NCI-H526 treated with DMSO at 0.1 percent for 48 hours (cell line): ENCODE results near the gene DNAJA3.

ENCODE experiments used
- DNase-seq: peaks from one replicate; lab custom pipeline; 2025; lab: John Stamatoyannopoulos, UW

Gene DNAJA3

DNA sequence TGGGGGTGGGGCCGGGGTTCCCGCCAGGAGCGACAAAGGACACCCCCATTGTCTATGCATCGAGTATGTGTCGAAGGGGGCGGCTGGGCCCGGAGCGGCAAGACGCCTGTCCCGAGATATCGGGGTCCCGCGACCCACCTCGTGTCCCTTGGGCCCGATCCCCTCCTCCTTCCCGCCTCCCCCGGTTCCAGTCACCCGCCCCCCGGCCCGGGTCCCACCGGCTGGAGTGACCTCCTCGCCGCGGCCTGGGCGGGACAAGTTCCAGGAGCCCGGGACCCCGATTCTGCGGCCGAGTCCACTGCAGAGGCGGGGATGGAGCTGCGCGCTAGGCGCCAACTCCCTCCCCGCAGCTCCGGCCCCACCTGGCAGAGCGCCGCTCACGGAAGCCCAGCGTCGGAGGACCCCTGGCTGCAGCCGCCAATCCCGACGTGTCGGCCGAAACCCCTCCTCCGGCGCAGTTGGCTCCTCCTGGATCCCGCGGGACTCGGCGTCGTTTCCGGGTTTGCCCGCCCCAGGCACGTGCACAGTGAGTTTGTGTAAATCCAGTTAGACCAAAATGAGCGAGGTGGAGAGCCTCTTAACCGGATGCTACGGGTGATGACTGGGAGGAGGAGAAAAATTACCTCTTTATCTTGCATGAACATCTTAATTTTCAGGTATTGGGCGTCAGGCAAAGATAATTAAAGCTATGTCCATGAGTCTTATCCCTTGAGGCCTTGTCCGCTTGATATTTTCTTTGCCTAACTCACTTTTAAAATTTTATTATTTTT, 48.7 kb downstream of the DNAJA3 start, which contains the start of gene NMRAL1:
NMRAL1 (minus strand) TSS at position 434 of the 770 bp plus-strand sequence. CDS start 493 bp downstream, outside the sequence.
- DNase-seq = peak; percentile 84

DNA sequence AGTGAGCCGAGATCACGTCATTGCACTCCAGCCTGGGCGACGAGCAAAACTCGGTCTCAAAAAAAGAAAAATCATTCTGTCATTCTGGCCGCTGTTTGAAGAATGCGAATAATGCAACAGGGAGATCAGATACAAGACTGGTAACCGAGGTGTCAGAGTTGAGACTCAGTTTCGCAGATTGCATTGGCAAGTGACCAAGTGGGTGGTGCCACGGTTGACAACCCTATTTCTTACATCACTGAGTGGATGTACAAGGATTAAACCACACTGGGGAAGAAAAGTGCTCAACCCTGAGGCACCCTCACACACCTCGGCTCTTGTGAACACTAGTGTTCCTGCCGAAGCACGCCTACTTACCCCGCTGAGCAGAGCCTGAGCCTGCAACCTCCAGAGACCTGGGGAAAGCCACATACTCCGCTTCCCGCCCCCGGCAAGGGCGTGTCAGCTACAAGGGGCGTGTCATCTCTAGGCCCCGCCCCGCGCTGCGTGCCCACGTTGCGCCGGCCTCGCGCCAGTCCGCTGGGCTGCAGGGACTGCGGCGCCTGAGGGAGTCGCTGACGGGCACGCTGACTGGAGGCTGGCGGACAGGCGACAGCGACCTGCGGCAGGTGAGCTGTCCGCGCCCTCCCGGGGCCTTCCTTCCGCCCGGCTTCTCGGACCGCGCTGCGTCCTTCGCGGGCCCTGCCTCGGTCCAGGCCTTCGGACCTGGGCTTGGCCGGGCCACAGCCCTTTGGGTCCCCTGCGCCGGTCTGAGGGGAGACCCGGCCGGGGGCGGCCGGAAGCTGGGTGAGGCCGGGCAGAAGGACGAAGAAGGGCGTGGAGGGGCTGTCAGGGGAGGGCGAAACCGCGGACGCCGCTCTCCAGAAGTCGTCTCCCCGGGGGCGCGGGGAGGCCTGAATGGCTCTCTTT, 50.5 kb downstream of the DNAJA3 start, which contains the start of gene HMOX2:
HMOX2 (plus strand) TSS at position 519 of the 909 bp plus-strand sequence. CDS start 29,127 bp downstream, outside the sequence.
- DNase-seq = peak; percentile 59

- no peak for DNase-seq
Measured at GRCh38 chr16:4477966-4478365, 52.3 kb downstream of the DNAJA3 start.

GRCh38 chr16:4481526-4481925, 55.9 kb downstream of the DNAJA3 start:
- no peak for DNase-seq

- DNase-seq = no peak
Measured at GRCh38 chr16:4481963-4482362, 56.3 kb downstream of the DNAJA3 start.

GRCh38 chr16:4486126-4486893, 60.6 kb downstream of the DNAJA3 start:
- DNase-seq = no peak

DNA sequence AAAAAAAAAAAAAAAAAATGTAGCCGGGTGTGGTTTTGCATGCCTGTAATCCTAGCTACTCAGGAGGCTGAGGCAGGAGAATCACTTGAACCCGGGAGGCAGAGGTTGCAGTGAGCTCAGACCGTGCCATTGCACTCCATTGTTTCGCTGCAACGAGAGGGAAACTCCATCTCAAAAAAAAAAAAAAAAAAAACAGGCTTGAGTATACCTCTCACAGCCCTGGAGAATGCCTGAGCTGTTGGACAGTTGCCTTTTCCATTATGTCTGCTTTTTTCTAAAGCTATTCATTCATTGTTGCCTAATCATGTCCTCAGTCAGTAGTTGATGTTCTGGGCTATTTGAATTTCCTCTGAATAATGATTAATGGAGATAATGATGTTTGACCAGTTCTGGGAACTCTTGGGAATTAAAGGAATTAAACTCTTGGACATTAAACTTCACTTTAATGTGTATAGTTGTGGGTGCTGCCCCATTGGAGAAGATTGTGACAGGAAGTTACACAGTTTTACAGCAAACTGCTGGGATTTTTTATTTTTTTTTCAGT, 62.4 kb downstream of the DNAJA3 start:
- DNase-seq = no peak

DNA sequence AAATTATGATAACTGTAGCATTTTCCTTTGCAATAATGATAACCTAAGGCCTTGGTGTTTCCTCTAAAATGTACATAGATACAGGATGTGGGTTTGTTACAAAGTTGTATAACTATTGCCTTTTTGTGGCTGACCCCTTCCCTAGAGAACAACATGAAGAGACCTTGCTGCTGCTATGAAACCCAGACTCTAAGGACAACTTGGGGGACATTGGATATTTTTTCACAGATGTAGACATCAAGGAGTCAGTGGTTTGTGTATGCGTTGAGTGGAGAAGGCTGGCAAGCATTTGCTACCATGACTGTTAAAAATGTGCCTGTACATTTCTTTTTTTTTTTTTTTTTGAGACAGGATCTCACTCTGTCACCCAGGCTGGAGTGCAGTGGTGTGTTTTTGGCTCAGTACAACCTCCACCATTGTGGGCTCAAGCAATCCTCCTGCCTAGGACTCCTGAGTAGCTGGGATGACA, 62.9 kb downstream of the DNAJA3 start:
- no peak for DNase-seq

- DNase-seq = no peak
Measured at GRCh38 chr16:4489030-4489429, 63.4 kb downstream of the DNAJA3 start.

GRCh38 chr16:4491898-4492297, 66.2 kb downstream of the DNAJA3 start:
- DNase-seq = no peak

DNA sequence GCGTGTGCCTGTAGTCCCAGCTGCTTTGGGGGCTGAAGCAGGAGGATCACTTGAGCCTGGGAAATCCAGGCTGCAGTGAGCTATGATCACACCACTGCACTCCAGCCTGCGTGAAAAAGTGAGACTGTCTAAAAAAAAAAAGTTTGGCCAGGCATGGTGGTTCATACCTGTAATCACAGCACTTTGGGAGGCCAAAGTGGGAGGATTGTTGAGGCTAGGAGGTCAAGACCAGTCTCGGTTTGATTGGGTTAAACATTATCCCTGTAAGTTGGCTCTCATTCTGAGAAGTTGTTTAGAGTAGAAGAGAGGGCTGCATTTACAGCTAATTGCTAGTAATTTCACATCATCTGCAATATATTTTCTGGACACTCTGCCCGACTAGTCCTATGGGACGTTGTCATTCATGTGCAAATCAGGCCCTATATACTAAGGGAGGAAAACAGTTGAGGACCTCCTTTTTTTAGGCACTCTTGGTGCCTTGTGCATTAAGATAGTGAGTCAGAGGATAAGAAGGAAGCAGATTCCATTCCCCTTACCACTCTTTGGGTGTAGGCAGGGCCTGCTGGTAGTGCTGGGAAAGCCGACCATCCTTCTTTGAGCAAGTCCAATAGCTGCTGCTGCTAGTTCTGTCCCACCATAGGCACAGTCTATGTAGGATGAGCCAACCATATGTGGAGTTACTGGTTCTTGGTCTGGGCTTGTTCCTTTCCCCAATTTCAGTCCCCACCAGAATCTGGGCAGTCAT, 69.2 kb downstream of the DNAJA3 start:
- DNase-seq = no peak

DNA sequence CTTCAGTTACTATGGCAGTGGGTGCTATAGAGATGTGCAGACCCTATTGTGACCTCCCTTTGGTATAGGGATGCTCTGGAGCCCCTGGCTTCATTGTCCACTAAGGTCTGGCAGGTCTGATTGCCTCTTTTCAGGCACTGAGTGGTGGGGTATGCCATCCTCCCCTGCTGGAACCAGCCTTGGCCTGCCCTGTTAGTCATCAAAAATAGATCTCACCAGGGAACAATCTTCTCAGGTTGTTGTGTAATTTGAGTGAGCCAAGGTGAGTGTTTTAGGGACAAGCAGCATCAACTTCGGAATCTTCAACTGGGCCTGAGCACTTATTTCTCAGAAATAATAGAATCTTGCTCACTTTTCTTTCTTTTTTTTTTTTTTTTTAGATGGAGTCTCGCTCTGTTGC, 70.1 kb downstream of the DNAJA3 start:
- DNase-seq = no peak

GRCh38 chr16:4496305-4496704, 70.6 kb downstream of the DNAJA3 start:
- no peak for DNase-seq

DNA sequence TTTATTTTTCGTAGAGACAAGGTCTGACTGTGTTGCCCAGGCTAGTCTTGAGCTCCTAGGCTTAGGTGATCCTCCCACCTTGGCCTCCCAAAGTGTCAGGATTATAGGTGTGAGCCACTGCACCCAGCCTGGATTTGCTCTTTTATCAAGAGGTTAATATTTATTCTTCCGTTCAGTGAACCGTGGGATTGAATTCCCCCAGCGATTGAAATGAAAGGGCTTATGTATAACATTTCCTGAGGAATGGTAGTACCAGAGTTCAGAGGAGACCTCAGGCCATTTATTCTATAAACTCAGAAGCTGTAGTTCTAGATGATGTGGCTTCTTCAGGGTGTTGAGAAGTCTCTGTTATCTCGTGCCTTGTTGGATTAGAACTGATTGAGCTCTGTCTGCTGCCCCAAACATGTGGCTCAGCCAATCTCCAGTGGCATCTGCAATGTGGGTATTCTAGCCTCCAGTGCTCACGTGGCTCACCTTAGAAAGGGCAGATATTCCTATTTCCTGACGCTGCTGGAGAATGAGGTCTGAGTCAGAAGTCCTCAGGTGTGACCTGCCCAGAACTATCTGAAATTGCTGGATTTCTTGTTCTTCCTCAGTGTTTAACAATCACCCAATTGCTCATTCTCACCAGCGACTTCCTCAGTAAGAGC, 73.0 kb downstream of the DNAJA3 start:
- no peak for DNase-seq

DNA sequence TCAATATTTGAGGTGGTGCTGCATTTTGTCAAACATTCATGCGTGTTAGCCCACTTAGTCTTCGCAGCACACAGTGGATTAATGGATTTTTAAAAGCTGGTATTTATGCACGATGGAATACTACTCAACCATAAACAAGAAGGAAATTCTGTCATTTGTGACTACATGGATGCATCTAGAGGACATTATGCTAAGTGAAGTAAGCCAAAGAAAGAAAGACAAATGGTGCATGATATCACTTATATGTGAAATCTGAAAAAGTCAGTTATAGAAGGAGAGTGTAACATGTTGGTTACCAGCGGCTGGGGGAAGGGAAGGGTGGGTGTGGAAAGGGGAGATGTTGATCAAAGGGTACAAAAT, 73.5 kb downstream of the DNAJA3 start:
- no peak for DNase-seq

DNA sequence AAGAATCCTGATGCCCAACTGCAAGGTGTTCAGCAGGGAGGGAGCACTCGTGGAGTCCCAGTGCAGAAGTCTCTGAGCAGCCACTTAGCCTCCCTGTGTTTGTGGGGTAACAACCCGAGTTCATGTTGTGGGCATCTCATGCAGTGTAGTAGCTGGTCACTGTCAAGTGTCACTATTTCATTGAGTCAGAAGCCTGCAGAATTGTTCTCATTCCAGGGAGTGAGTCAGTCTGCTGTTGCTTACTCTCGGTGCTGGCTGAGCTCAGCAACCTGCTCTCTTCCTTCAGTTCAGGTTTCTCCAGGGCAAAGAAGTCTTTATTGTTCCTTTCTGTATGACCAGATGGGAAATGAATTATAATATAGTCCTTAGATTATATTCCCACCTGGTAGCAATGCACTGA, 74.6 kb downstream of the DNAJA3 start:
- no peak for DNase-seq

GRCh38 chr16:4501071-4501478, 75.4 kb downstream of the DNAJA3 start:
- no peak for DNase-seq

DNA sequence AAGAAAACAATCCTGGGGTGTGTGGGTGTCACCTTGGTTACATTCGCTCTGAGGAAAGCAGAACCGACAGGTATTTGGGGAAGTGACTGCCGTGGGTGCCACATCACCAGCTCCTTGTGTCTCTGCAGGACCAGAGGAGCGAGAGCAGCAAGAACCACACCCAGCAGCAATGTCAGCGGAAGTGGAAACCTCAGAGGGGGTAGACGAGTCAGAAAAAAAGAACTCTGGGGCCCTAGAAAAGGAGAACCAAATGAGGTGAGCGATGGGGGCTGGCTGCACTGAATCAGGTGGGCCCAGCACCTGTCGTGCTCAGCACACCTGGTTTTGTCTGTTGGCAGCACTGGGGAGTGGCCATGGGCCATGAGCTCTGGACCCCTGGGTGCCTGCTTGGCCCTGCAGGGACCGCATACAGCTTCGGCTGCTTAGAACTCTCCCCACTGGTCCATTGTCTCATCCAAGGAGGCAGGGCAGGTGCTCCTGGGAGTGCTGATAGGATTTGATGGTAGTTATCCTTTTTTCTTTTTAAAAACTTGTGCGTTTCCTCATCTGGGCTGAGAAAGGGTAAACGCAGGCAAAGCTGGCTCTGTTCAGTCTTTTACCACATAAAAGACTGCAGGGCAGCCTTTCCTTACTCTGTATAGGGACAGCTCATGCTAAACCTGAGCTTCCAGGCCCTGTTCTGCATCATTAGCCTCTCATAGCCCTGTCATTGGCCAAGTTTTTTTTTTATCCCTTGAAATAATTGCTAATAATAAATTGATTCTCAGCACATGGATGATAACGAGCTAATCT, 79.9 kb downstream of the DNAJA3 start:
- DNase-seq = no peak
